HUES64 (cell line): ENCODE data around the gene HSPA12A.

Experiments used
- H3K27ac ChIP-seq: 2 replicates; pipeline ENCODE4 v1.7.0; 2013; ENCODE audit warnings: low read depth, low read length, inconsistent platforms
- H3K27me3 ChIP-seq: 2 replicates; pipeline ENCODE4 v1.6.1; 2013; ENCODE audit warnings: mild to moderate bottlenecking, low read length; ENCODE audit not compliant: insufficient read depth
- H3K36me3 ChIP-seq: 2 replicates; pipeline ENCODE4 v1.6.1; 2013; ENCODE audit warnings: mild to moderate bottlenecking, low read length; ENCODE audit not compliant: insufficient read depth
- H3K4me1 ChIP-seq: 2 replicates; pipeline ENCODE4 v1.6.1; 2013; ENCODE audit warnings: mild to moderate bottlenecking, low read length, moderate library complexity; ENCODE audit not compliant: insufficient read depth
- H3K4me3 ChIP-seq: 2 replicates; pipeline ENCODE4 v1.5.1; 2013; ENCODE audit warnings: mild to moderate bottlenecking, low read length, moderate library complexity
- H3K9ac ChIP-seq: 2 replicates; pipeline ENCODE4 v1.6.1; 2013; ENCODE audit warnings: mild to moderate bottlenecking, low read depth, low read length
- H3K9me3 ChIP-seq: 2 replicates; pipeline ENCODE4 v1.6.1; 2013; ENCODE audit warnings: low read depth, low read length; ENCODE audit not compliant: insufficient read depth
- WGBS: fragments of 150-250, 120-280 bp; methylation state at CpG from one replicate; pipeline ENCODE4 v1.1.7; 2013; ENCODE audit warnings: missing lambda C conversion rate; 5-methylcytosine and 5-hydroxymethylcytosine counted together

HSPA12A gene

GRCh38 chr10:116769368-116769767 is 27.0 kb upstream of the HSPA12A start:
- no peak overlapping the region for H3K9ac ChIP-seq
- peaks cover 7% of the 10 kb centered on the region; the same call in 1 of the 2 replicates for H3K9me3 ChIP-seq
- no peaks in the 10 kb centered on the region for H3K36me3 ChIP-seq
- 97% methylated on average over 7 of the region's 7 CpGs for WGBS
- H3K4me3 ChIP-seq: no peak overlapping the region
- no peaks in the 10 kb centered on the region for H3K27me3 ChIP-seq
- H3K4me1 ChIP-seq: no peaks in the 10 kb centered on the region
- H3K27ac ChIP-seq: no peak overlapping the region

GRCh38 chr10:116768786-116769185 is 26.4 kb upstream of the HSPA12A start:
- Histone ChIP-seq H3K9me3 (peaks cover 7% of the 10 kb centered on the region; the same call in 1 of the 2 replicates), H3K27me3 (no peaks in the 10 kb centered on the region), H3K4me1 (no peaks in the 10 kb centered on the region), H3K27ac (no peak overlapping the region), H3K4me3 (no peak overlapping the region), H3K36me3 (no peaks in the 10 kb centered on the region), H3K9ac (no peak overlapping the region)
- 94% methylated on average over 4 of the region's 4 CpGs for WGBS

- H3K4me3 ChIP-seq: no peak overlapping the region
- H3K36me3 ChIP-seq: no peaks in the 10 kb centered on the region
- H3K9ac ChIP-seq: no peak overlapping the region
- H3K9me3 ChIP-seq: peaks cover 7% of the 10 kb centered on the region; the same call in 1 of the 2 replicates
- no peaks in the 10 kb centered on the region for H3K4me1 ChIP-seq
- H3K27ac ChIP-seq: no peak overlapping the region
- H3K27me3 ChIP-seq: no peaks in the 10 kb centered on the region
- WGBS: 69% methylated on average over 13 of the region's 13 CpGs
Observed at GRCh38 chr10:116766837-116767634, 24.7 kb upstream of the HSPA12A start.

- H3K9me3 ChIP-seq: peaks cover 7% of the 10 kb centered on the region; the same call in 1 of the 2 replicates
- H3K27ac ChIP-seq: no peak overlapping the region
- H3K9ac ChIP-seq: no peak overlapping the region
- H3K4me1 ChIP-seq: no peaks in the 10 kb centered on the region
- WGBS: 87% methylated on average over 5 of the region's 5 CpGs
- H3K27me3 ChIP-seq: no peaks in the 10 kb centered on the region
- no peaks in the 10 kb centered on the region for H3K36me3 ChIP-seq
- no peak overlapping the region for H3K4me3 ChIP-seq
Observed at GRCh38 chr10:116766241-116766827, 24.0 kb upstream of the HSPA12A start.

GRCh38 chr10:116765648-116766081 is 23.3 kb upstream of the HSPA12A start:
- H3K27ac ChIP-seq: no peak overlapping the region
- no peak overlapping the region for H3K9ac ChIP-seq
- H3K27me3 ChIP-seq: no peaks in the 10 kb centered on the region
- H3K4me3 ChIP-seq: no peak overlapping the region
- no peaks in the 10 kb centered on the region for H3K36me3 ChIP-seq
- H3K4me1 ChIP-seq: no peaks in the 10 kb centered on the region
- H3K9me3 ChIP-seq: peaks cover 7% of the 10 kb centered on the region; the same call in 1 of the 2 replicates
- 73% methylated on average over 10 of the region's 10 CpGs for WGBS

- no peak overlapping the region for H3K27ac ChIP-seq
- no peaks in the 10 kb centered on the region for H3K36me3 ChIP-seq
- H3K27me3 ChIP-seq: no peaks in the 10 kb centered on the region
- H3K9ac ChIP-seq: no peak overlapping the region
- H3K4me1 ChIP-seq: no peaks in the 10 kb centered on the region
- peaks cover 7% of the 10 kb centered on the region; the same call in 1 of the 2 replicates for H3K9me3 ChIP-seq
- H3K4me3 ChIP-seq: no peak overlapping the region
Observed at GRCh38 chr10:116764979-116765378, 22.6 kb upstream of the HSPA12A start.

- H3K27ac ChIP-seq: no peak overlapping the region
- H3K9ac ChIP-seq: no peak overlapping the region
- no peak overlapping the region for H3K4me3 ChIP-seq
- H3K27me3 ChIP-seq: no peaks in the 10 kb centered on the region
- no peaks in the 10 kb centered on the region for H3K4me1 ChIP-seq
- 98% methylated on average over 2 of the region's 2 CpGs for WGBS
- peaks cover 7% of the 10 kb centered on the region; the same call in 1 of the 2 replicates for H3K9me3 ChIP-seq
- no peaks in the 10 kb centered on the region for H3K36me3 ChIP-seq
Observed at GRCh38 chr10:116763440-116763839, 21.1 kb upstream of the HSPA12A start.

GRCh38 chr10:116761883-116762282 is 19.5 kb upstream of the HSPA12A start:
- Histone ChIP-seq H3K9ac (no peak overlapping the region), H3K9me3 (peaks cover 7% of the 10 kb centered on the region; the same call in 1 of the 2 replicates), H3K4me1 (no peaks in the 10 kb centered on the region), H3K27ac (no peak overlapping the region), H3K4me3 (no peak overlapping the region), H3K27me3 (no peaks in the 10 kb centered on the region), H3K36me3 (no peaks in the 10 kb centered on the region)
- WGBS: 90% methylated on average over 5 of the region's 5 CpGs

- Histone ChIP-seq H3K9ac (no peak overlapping the region), H3K4me3 (no peak overlapping the region), H3K36me3 (no peaks in the 10 kb centered on the region), H3K4me1 (no peaks in the 10 kb centered on the region), H3K27me3 (no peaks in the 10 kb centered on the region), H3K27ac (no peak overlapping the region), H3K9me3 (peaks cover 7% of the 10 kb centered on the region; the same call in 1 of the 2 replicates)
- 88% methylated on average over 7 of the region's 8 CpGs for WGBS
Observed at GRCh38 chr10:116760919-116761318, 18.6 kb upstream of the HSPA12A start.

GRCh38 chr10:116757246-116757645 is 14.9 kb upstream of the HSPA12A start:
- H3K9ac ChIP-seq: no peak overlapping the region
- H3K36me3 ChIP-seq: no peaks in the 10 kb centered on the region
- WGBS: 83% methylated on average over 10 of the region's 10 CpGs
- H3K27me3 ChIP-seq: no peaks in the 10 kb centered on the region
- no peak overlapping the region for H3K4me3 ChIP-seq
- H3K27ac ChIP-seq: no peak overlapping the region
- no peaks in the 10 kb centered on the region for H3K9me3 ChIP-seq
- no peaks in the 10 kb centered on the region for H3K4me1 ChIP-seq

GRCh38 chr10:116756277-116756676 is 13.9 kb upstream of the HSPA12A start:
- Histone ChIP-seq H3K4me1 (no peaks in the 10 kb centered on the region), H3K9ac (no peak overlapping the region), H3K4me3 (no peak overlapping the region), H3K27me3 (no peaks in the 10 kb centered on the region), H3K36me3 (no peaks in the 10 kb centered on the region), H3K9me3 (no peaks in the 10 kb centered on the region), H3K27ac (no peak overlapping the region)
- 87% methylated on average over 8 of the region's 8 CpGs for WGBS
